DND-41 (cell line): ENCODE data around the gene RAD52.

Experiments used
- ATAC-seq: fragments of 200-7000 bp; cut with Tn5 transposase; 3 replicates; pipeline ENCODE4 v1.9.1; 2021; ENCODE audit warnings: low read depth; ENCODE audit not compliant: insufficient read depth
- DNase-seq: peaks from one replicate; pipeline ENCODE4 v3.0.0-alpha.2; 2020
- H2AFZ ChIP-seq: 2 replicates; pipeline ENCODE4 v1.6.0; 2012; ENCODE audit warnings: low read depth, low read length
- H3K27ac ChIP-seq: 2 replicates; pipeline ENCODE4 v1.5.1; 2012; ENCODE audit warnings: low read length, inconsistent platforms
- H3K27me3 ChIP-seq: fragments of 200-600 bp; sonication (generic); 2 replicates; pipeline ENCODE4 v1.6.0; 2012; ENCODE audit warnings: low read length, mild to moderate bottlenecking, inconsistent platforms; ENCODE audit not compliant: insufficient read depth, poor library complexity
- H3K36me3 ChIP-seq: 2 replicates; pipeline ENCODE4 v1.5.1; 2012; ENCODE audit warnings: low read length, inconsistent platforms; ENCODE audit not compliant: insufficient read depth
- H3K4me1 ChIP-seq: 2 replicates; pipeline ENCODE4 v1.5.1; 2012; ENCODE audit warnings: mild to moderate bottlenecking, low read length; ENCODE audit not compliant: insufficient read depth
- H3K4me2 ChIP-seq: 2 replicates; pipeline ENCODE4 v1.6.0; 2012; ENCODE audit warnings: mild to moderate bottlenecking, moderate library complexity, low read length, inconsistent platforms; ENCODE audit not compliant: insufficient read depth
- H3K4me3 ChIP-seq, 2 experiments: fragments of 200-600 bp in 1 of 2; shearing (Covaris generic) in 1 of 2; 2 replicates each; pipeline ENCODE4 v1.5.1; 2012 to 2016; ENCODE audit warnings: inconsistent platforms in 2 of 2, low read length in 2 of 2, mild to moderate bottlenecking in 2 of 2, low read depth in 1 of 2, moderate library complexity in 1 of 2
- H3K79me2 ChIP-seq: 2 replicates; pipeline ENCODE4 v1.6.0; 2012; ENCODE audit warnings: low read length, inconsistent platforms; ENCODE audit not compliant: insufficient read depth
- H3K9ac ChIP-seq: 2 replicates; pipeline ENCODE4 v1.6.0; 2012; ENCODE audit warnings: low read depth, mild to moderate bottlenecking, inconsistent platforms, low read length, moderate library complexity
- H3K9me3 ChIP-seq: 2 replicates; pipeline ENCODE4 v1.5.1; 2012; ENCODE audit warnings: low read length, moderate library complexity, mild to moderate bottlenecking, inconsistent platforms; ENCODE audit not compliant: insufficient read depth, severe bottlenecking
- H4K20me1 ChIP-seq: 2 replicates; pipeline ENCODE4 v1.6.0; 2012; ENCODE audit warnings: low read length; ENCODE audit not compliant: insufficient read depth
- CTCF ChIP-seq: IDR thresholded peaks from 2 replicates; pipeline ENCODE4 v1.5.1; 2012; ENCODE audit warnings: borderline replicate concordance, low read length, moderate library complexity, mild to moderate bottlenecking; ENCODE audit not compliant: poor library complexity, severe bottlenecking; ENCODE audit errors: extremely low read depth
- EZH2 ChIP-seq: IDR thresholded peaks from 3 replicates; pipeline ENCODE4 v1.6.1; 2012; ENCODE audit warnings: borderline replicate concordance, low read depth, mild to moderate bottlenecking, moderate library complexity, low read length, inconsistent platforms; ENCODE audit not compliant: severe bottlenecking

Gene RAD52

GRCh38 chr12:865614-866013 is 83.9 kb downstream of the RAD52 start:
- no peak for TF ChIP-seq CTCF
- TF ChIP-seq EZH2 = no peak
- Histone ChIP-seq H2AFZ (no peak overlapping the region), H3K4me1 (no peaks in the 10 kb centered on the region), H3K36me3 (peaks cover 94% of the 10 kb centered on the region), H3K4me3 (no peak overlapping the region), H3K27me3 (no peaks in the 10 kb centered on the region), H3K4me2 (no peak overlapping the region), H3K9ac (no peak overlapping the region), H3K79me2 (0 out of 2 replicates have a peak, but pooled peaks cover 4% of the 10 kb centered on the region), H3K27ac (no peak overlapping the region), H3K9me3 (no peaks in the 10 kb centered on the region), H4K20me1 (no peaks in the 10 kb centered on the region)
- DNase-seq (no peak), ATAC-seq (no peak)

- H3K4me2 ChIP-seq = no peak overlapping the region
- H3K9ac ChIP-seq = no peak overlapping the region
- no peak for DNase-seq
- no peaks in the 10 kb centered on the region for H3K9me3 ChIP-seq
- no peaks in the 10 kb centered on the region for H4K20me1 ChIP-seq
- no peak for TF ChIP-seq CTCF
- no peak for TF ChIP-seq EZH2
- peaks cover 95% of the 10 kb centered on the region for H3K36me3 ChIP-seq
- ATAC-seq = no peak
- H3K79me2 ChIP-seq = 0 out of 2 replicates have a peak, but pooled peaks cover 4% of the 10 kb centered on the region
- H2AFZ ChIP-seq = no peak overlapping the region
- H3K4me3 ChIP-seq = no peak overlapping the region
- no peaks in the 10 kb centered on the region for H3K4me1 ChIP-seq
- H3K27me3 ChIP-seq = no peaks in the 10 kb centered on the region
- H3K27ac ChIP-seq = no peak overlapping the region
These were observed 86.2 kb downstream of the RAD52 start for GRCh38 chr12:863285-863684.

GRCh38 chr12:862303-862911 is 87.1 kb downstream of the RAD52 start:
- ATAC-seq (no peak), DNase-seq (no peak)
- Histone ChIP-seq H3K4me3 (no peak overlapping the region), H3K79me2 (0 out of 2 replicates have a peak, but pooled peaks cover 2% of the 10 kb centered on the region), H3K27ac (no peak overlapping the region), H4K20me1 (no peaks in the 10 kb centered on the region), H3K9me3 (no peaks in the 10 kb centered on the region), H3K36me3 (peaks cover 95% of the 10 kb centered on the region), H3K9ac (no peak overlapping the region), H2AFZ (no peak overlapping the region), H3K27me3 (no peaks in the 10 kb centered on the region), H3K4me1 (no peaks in the 10 kb centered on the region), H3K4me2 (no peak overlapping the region)
- TF ChIP-seq EZH2 (no peak), CTCF (no peak)
